Transverse colon (tissue), 3 donors: Measurements from ENCODE around the gene ADH1A.
"Not testable (repeated sequence)": the region's sequence is repeated elsewhere in the genome, so short reads cannot be mapped to it uniquely, and the experiment has no call there.

ENCODE experiments used
- POLR2A ChIP-seq: fragments of 450-650 bp; IDR thresholded peaks from one replicate; pipeline ENCODE4 v1.6.1; 2016; ENCODE audit warnings: antibody characterized with exemption, mild to moderate bottlenecking, moderate library complexity
- TF ChIP-seq, protein P1 (sequence below), 5 experiments: fragments of 200-600 bp in 3 of 5; fragments of 450-650 bp in 2 of 5; sonication (generic) in 3 of 5; IDR thresholded peaks; 1 replicate in 2 of 5; 2 replicates in 3 of 5; pipeline ENCODE4 v1.5.1; 2016 to 2017; ENCODE audit warnings: antibody characterized with exemption in 5 of 5, inconsistent platforms in 3 of 5, mild to moderate bottlenecking in 2 of 5, moderate library complexity in 1 of 5

DNA sequence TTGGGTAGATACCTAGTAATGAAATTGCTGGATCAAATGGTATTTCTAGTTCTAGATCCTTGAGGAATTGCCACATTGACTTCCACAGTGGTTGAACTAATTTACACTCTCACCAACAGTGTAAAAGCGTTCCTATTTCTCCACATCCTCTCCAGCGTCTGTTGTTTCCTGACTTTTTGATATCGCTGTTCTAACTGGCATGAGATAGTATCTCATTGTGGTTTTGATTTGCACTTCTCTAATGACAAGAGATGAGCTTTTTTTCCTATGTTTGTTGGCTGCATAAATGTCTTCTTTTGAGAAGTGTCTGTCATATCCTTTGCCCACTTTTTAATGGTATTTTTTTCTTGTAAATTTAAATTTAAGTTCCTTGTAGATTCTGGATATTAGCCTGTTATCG, 63.1 kb downstream of the ADH1A start:
- TF ChIP-seq, protein P1, sequence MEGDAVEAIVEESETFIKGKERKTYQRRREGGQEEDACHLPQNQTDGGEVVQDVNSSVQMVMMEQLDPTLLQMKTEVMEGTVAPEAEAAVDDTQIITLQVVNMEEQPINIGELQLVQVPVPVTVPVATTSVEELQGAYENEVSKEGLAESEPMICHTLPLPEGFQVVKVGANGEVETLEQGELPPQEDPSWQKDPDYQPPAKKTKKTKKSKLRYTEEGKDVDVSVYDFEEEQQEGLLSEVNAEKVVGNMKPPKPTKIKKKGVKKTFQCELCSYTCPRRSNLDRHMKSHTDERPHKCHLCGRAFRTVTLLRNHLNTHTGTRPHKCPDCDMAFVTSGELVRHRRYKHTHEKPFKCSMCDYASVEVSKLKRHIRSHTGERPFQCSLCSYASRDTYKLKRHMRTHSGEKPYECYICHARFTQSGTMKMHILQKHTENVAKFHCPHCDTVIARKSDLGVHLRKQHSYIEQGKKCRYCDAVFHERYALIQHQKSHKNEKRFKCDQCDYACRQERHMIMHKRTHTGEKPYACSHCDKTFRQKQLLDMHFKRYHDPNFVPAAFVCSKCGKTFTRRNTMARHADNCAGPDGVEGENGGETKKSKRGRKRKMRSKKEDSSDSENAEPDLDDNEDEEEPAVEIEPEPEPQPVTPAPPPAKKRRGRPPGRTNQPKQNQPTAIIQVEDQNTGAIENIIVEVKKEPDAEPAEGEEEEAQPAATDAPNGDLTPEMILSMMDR (IDR thresholded peaks at IDR 0.05), result not testable (repeated sequence)
- not testable (repeated sequence) for TF ChIP-seq POLR2A
